G401.6 (cell line): ENCODE results near the gene QRICH2.
A peak's percentile ranks its signal among the peaks of the same experiment; 100 is the strongest.
"Not testable (repeated sequence)": the region's sequence is repeated elsewhere in the genome, so short reads cannot be mapped to it uniquely, and the experiment has no call there.

ENCODE experiments used
- FAIRE-seq: peaks from 2 replicates; lab custom pipeline; 2012; peaks lifted over from hg19 to GRCh38; lab: Jason Lieb, UNC

The QRICH2 gene, protein sequence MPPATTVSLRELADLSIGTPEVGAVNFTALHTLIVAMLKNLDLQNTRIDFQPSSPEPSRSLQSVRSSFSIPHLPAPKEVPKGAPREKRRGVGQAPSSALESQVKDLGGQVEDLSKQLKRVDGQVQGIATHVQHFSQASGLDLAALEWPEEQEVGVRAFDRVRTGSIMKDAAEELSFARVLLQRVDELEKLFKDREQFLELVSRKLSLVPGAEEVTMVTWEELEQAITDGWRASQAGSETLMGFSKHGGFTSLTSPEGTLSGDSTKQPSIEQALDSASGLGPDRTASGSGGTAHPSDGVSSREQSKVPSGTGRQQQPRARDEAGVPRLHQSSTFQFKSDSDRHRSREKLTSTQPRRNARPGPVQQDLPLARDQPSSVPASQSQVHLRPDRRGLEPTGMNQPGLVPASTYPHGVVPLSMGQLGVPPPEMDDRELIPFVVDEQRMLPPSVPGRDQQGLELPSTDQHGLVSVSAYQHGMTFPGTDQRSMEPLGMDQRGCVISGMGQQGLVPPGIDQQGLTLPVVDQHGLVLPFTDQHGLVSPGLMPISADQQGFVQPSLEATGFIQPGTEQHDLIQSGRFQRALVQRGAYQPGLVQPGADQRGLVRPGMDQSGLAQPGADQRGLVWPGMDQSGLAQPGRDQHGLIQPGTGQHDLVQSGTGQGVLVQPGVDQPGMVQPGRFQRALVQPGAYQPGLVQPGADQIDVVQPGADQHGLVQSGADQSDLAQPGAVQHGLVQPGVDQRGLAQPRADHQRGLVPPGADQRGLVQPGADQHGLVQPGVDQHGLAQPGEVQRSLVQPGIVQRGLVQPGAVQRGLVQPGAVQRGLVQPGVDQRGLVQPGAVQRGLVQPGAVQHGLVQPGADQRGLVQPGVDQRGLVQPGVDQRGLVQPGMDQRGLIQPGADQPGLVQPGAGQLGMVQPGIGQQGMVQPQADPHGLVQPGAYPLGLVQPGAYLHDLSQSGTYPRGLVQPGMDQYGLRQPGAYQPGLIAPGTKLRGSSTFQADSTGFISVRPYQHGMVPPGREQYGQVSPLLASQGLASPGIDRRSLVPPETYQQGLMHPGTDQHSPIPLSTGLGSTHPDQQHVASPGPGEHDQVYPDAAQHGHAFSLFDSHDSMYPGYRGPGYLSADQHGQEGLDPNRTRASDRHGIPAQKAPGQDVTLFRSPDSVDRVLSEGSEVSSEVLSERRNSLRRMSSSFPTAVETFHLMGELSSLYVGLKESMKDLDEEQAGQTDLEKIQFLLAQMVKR (N-terminal part only)

DNA sequence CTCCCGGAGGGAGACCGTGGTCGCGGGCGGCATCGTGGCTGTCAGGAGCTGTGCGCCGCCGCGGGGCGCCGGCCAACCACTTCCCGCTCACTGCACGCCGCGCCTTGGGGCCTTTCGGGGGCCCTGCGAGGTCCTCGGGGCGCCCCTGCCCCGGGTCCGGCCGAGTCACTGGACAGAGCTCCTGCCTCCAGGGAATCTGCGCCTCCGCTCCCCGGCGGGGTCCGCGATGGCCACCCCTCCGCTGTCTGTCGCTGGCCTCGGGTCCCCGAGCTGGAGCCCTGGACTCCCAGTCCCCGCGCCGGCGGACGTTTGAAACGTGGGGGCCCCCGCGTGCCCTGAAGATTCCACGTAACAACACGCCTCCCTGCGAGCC, at the start of gene QRICH2:
Gene QRICH2 (minus strand): TSS at position 311 of the 373 bp plus-strand sequence. CDS start 278 bp downstream, at position 33.
- no peak for FAIRE-seq

GRCh38 chr17:76357597-76358158, 49.6 kb upstream of the QRICH2 start:
- no peak for FAIRE-seq

DNA sequence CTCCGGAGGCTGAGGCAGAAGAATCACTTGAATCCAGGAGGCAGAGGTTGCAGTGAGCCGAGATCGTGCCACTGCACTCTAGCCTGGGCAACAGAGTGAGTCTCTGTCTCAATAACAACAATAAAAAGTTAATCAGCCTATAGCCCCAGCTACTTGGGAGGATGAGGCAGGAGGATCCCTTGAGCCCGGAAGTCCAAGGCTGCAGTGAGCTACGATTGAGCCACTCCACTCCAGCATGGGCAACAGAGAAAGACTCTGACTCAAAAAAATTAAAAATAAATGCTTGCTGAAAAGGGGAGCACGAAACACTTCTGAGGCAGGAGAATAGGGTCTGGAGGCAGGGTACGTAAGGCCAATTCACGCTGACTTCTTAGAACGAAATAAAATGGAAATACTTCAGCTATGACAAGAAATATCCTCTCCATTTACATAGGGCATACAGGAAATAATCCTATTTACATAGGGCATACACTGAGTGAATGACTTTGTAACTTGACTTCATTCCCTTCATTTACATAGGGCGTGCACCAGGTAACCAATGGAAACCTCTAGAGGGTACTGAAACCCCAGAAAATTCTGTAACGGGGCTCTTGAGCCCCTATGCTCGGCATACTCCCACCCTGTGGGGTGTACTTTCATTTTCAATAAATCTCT, 48.9 kb upstream of the QRICH2 start:
- no peak for FAIRE-seq

DNA sequence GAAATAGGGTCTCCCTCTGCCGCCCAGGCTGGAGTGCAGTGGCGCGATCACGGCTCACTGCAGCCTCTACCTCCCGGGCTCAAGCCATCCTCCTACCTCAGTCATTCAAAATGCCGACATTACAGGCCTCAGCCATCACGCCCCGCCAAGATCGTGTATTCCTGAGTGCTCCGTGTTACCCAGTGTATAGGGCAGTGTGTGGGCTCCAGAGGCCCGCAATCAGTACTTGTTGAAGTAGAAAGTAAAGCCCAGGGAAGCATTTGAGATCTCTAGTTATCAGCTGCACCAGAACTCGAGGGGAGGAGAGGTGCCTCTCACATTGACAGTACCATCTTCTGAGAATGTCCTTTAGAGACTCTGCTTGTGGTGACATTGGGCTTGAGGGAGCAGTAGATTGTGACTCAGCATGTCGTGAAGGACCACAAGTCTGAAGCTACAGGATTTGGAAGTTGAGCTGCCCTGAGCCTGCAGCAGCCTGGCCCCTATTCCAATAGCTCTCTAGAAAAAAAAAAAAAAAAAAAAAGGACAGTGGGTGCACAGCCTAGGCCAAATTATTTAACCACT, 46.8 kb upstream of the QRICH2 start:
- no peak for FAIRE-seq

GRCh38 chr17:76354317-76354729, 46.2 kb upstream of the QRICH2 start:
- FAIRE-seq, result no peak

DNA sequence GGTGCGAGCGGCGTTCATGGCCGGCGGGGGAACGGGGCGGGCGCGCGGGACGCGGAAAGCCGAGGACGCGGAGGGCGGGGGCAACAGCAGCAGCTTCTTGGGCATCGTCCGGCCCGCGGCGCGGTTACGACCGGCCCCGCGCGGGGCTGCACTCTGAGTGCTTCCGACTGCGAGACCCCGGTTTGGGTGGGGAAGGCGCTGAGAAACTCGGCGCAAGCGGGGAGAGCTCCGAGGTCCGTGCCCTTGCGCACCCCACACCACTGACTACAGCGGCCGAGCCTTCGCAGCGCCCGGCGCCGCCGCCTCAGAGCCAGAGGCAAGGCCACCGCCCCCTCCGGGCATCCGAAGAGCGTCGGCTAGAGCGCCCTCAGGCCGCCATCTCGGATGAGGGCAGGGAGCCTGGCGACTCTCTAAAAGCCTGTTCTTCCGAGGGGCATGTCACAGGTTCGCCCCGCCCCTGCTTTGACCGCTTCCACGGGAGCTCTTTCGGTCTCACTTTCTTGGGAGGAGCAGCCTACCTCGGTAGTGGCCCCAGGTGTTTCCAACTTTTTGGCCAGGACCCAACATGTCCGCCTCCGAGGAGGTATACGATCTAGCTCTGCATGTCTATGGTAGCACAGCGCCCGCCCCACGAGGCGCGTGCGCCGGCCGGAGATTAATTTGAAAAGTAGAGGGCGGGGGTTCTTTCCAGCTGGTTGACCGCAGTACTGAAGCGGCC, 45.7 kb upstream of the QRICH2 start, which contains the start of gene PRPSAP1:
Gene PRPSAP1 (minus strand): TSS at position 318 of the 718 bp plus-strand sequence. CDS start 213 bp downstream, at position 105.
- FAIRE-seq, result peak; percentile 67

GRCh38 chr17:76353004-76353598, 45.0 kb upstream of the QRICH2 start:
- FAIRE-seq, result no peak

- no peak for FAIRE-seq
Observed at GRCh38 chr17:76351526-76352071, 43.5 kb upstream of the QRICH2 start.

DNA sequence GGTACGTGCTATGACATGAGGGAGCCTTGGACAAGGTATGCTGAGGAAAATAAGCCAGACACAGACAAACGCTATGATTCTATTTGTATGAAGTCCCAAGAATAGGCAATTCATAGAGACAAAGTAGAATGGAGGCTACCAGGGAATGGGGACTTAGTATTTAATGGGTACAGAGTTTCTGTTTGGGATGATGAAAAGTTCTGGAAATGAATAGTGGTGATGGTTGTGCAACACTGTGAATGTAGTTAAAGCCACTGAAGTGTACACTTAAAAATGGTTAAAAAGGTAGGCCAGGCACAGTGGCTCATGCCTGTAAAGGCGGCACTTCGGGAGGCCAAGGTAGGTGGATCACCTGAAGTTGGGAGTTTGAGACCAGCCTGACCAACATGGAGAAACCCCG, 42.4 kb upstream of the QRICH2 start:
- FAIRE-seq, result no peak

DNA sequence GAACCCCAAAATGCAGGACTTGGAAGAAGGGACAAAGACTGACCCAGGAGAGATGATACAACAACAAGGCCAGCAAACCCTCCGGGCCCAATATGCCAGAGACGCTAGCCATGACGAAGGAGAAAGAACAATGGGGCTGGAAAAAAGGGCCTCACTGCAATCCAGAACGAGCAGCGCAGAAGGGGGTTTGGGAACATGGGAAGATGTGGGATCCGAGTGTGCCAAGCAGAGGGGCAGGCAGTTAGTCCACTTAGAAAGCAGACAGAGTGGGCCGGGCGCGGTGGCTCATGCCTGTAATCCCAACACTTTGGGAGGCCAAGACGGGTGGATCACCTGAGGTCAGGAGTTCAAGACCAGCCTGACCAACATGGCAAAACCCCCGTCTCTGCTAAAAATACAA, 38.9 kb upstream of the QRICH2 start:
- FAIRE-seq, result not testable (repeated sequence)

GRCh38 chr17:76345377-76345974, 37.4 kb upstream of the QRICH2 start:
- FAIRE-seq, result no peak

DNA sequence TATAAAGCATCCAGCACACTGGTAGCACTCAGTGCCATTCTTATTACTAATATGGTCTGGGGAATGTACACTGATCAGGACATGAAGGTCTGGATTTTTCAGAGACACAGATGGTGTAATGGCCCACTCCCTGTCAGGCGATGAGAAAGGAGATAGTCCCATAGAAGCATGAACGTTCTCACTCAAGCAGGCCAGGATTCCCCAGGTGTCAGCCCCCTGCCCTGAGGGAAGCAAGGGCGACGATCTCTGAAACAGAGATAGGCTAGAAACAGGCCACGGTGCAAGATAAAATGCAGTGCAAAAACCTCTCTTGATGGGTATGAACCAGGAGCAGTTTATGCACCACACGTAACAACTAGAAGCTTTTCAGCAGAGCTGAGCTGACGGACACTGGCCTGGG, 35.0 kb upstream of the QRICH2 start:
- no peak for FAIRE-seq

DNA sequence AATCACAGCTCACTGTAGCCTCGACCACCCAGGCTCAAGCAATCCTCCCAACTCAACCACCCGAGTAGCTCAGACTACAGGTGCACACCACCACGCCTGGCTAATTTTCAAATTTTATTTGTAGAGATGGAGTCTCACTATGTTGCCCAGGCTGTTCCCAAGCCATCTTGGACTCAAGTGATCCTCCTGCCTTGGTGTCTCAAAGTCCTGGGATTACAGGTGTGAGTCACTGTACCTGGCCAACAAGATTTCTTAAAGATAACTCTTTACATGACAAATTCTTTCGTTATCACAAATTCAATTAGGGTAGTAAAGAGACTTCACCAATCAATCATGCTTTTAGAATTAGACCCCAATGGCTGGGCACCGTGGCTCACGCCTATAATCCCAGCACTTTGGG, 33.2 kb upstream of the QRICH2 start:
- FAIRE-seq, result no peak

GRCh38 chr17:76337413-76337777, 29.3 kb upstream of the QRICH2 start:
- FAIRE-seq, result no peak

GRCh38 chr17:76336756-76337412, 28.8 kb upstream of the QRICH2 start:
- FAIRE-seq, result no peak

DNA sequence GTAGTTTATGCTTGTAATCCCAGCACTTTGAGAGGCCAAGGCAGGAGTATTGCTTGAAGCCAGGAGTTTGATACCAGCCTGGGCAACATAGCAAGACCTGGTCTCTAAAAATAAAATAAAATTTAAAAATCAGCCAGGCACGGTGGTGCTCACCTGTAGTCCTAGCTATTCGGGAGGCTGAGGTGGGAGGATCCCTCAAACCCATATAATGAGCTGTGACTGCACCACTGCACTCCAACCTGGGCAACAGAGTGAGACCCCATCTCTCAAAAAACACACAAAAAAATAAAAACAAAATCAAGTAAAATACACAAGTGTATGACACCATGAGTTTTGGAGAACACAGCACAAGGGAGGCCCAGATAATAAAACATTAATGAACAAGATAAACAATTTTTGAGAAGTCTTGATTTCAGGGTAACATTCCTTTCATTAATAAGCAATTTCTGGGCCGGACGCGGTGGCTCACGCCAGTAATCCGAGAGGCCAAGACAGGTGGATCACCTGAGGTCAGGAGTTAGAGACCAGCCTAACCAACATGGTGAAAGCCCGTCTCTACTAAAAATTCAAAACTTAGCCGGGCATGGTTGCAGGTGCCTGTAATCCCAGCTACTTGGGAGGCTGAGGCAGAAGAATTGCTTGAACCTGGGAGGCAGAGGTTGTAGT, 27.8 kb upstream of the QRICH2 start:
- FAIRE-seq, result no peak

DNA sequence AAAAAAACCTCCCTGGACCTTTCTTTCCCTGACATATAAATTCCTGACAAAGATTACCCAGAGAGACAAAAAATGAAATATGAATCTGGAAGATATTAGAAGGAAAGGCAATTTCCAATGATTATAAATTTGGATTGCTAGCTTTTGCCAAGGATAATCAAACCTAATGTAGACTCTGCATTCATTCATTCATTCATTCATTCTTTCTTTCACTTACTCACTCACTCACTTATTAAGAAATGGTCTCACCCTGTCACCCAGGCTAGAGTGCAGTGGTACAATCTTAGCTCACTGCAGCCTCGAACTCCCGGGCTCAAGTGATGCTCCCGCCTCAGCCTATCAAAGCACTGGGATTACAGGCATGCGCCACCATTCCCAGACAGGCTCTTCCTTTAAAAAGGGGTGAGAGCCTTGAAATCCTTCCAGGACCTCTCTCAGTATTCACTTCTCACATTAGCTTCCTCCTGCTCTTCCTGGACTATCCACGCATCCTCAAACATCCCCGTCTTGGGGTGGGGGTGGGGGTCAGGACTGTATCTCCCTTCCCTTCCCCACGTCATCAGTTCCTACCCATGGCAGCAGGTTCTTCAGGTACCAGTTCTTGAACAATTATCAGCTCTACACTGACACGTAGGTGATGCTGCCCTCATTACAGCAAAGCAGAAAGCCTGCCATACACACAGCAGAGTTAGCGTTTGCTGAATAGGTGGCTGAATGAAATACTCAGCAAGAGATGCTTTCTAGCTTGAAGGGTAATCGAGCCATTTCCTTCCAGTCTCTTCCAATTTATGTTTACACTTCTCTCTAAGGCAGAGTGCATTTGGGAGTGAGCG, 25.8 kb upstream of the QRICH2 start:
- FAIRE-seq, result no peak
